NCI-H82 treated with DMSO at 0.1 percent for 48 hours (cell line): Measurements from ENCODE around the gene ARL8A.
"Not testable (repeated sequence)": the region's sequence is repeated elsewhere in the genome, so short reads cannot be mapped to it uniquely, and the experiment has no call there.

Experiments
- DNase-seq: peaks from one replicate; lab custom pipeline; 2025; ENCODE audit not compliant: unreplicated experiment; lab: John Stamatoyannopoulos, UW

The ARL8A gene

GRCh38 chr1:202159534-202160371 is 15.2 kb upstream of the ARL8A start:
- no peak for DNase-seq

- DNase-seq, result no peak
Measured at GRCh38 chr1:202158810-202159533, 14.4 kb upstream of the ARL8A start.

- no peak for DNase-seq
Measured at GRCh38 chr1:202157945-202158344, 13.4 kb upstream of the ARL8A start.

- DNase-seq, result no peak
Measured at GRCh38 chr1:202156590-202156989, 12.1 kb upstream of the ARL8A start.

GRCh38 chr1:202155478-202156021 is 11.0 kb upstream of the ARL8A start:
- DNase-seq, result no peak

- peak; percentile 74 for DNase-seq
Measured at GRCh38 chr1:202154766-202155477, 10.4 kb upstream of the ARL8A start.

- DNase-seq, result no peak
Measured at GRCh38 chr1:202154148-202154765, 9.7 kb upstream of the ARL8A start.

- DNase-seq, result peak; percentile 18
Measured at GRCh38 chr1:202153284-202153683, 8.7 kb upstream of the ARL8A start.

- DNase-seq, result no peak
Measured at GRCh38 chr1:202152399-202152798, 7.9 kb upstream of the ARL8A start.

GRCh38 chr1:202151045-202151444 is 6.5 kb upstream of the ARL8A start:
- no peak for DNase-seq

GRCh38 chr1:202150602-202151001 is 6.1 kb upstream of the ARL8A start:
- DNase-seq, result no peak

- no peak for DNase-seq
Measured at GRCh38 chr1:202150187-202150586, 5.7 kb upstream of the ARL8A start.

GRCh38 chr1:202149566-202149965 is 5.0 kb upstream of the ARL8A start:
- DNase-seq, result no peak

- DNase-seq, result no peak
Measured at GRCh38 chr1:202148391-202148790, 3.9 kb upstream of the ARL8A start.

GRCh38 chr1:202146993-202147392 is 2.5 kb upstream of the ARL8A start:
- DNase-seq, result no peak

GRCh38 chr1:202146279-202146678 is 1.7 kb upstream of the ARL8A start:
- DNase-seq, result no peak

- DNase-seq, result not testable (repeated sequence)
Measured at GRCh38 chr1:202145744-202146140, 1.2 kb upstream of the ARL8A start.

GRCh38 chr1:202145068-202145743 is 669 bp upstream of the ARL8A start:
- no peak for DNase-seq

GRCh38 chr1:202143768-202144401 is 652 bp downstream of the ARL8A start:
- peak; percentile 13 for DNase-seq
